IPS-20b (cell line): ENCODE measurements around the gene SBF2.
"Not testable (repeated sequence)": the region's sequence is repeated elsewhere in the genome, so short reads cannot be mapped to it uniquely, and the experiment has no call there.

Experiments used
- H3K27ac ChIP-seq: one replicate; pipeline ENCODE4 v1.5.1; 2013; ENCODE audit warnings: low read length
- H3K27me3 ChIP-seq: 2 replicates; pipeline ENCODE4 v1.6.1; 2013; ENCODE audit warnings: mild to moderate bottlenecking, low read length, inconsistent platforms; ENCODE audit not compliant: insufficient read depth
- H3K36me3 ChIP-seq: 2 replicates; pipeline ENCODE4 v1.6.1; 2013; ENCODE audit warnings: low read depth, mild to moderate bottlenecking, inconsistent platforms, low read length, moderate library complexity; ENCODE audit not compliant: insufficient read depth
- H3K4me1 ChIP-seq: 2 replicates; pipeline ENCODE4 v1.6.1; 2013; ENCODE audit warnings: mild to moderate bottlenecking, control low read depth, inconsistent platforms, low read length, moderate library complexity; ENCODE audit not compliant: insufficient read depth
- H3K4me3 ChIP-seq: 2 replicates; pipeline ENCODE4 v1.5.1; 2013; ENCODE audit warnings: mild to moderate bottlenecking, low read length, inconsistent platforms
- H3K9ac ChIP-seq: 2 replicates; pipeline ENCODE4 v1.6.1; 2013; ENCODE audit warnings: low read depth, mild to moderate bottlenecking, inconsistent platforms, low read length, moderate library complexity
- H3K9me3 ChIP-seq: 2 replicates; pipeline ENCODE4 v1.6.1; 2013; ENCODE audit warnings: mild to moderate bottlenecking, low read depth, low read length, inconsistent platforms; ENCODE audit not compliant: insufficient read depth

The SBF2 gene

GRCh38 chr11:10144954-10145353 lies 149.1 kb downstream of the SBF2 start:
- Histone ChIP-seq H3K9me3 (peaks cover 4% of the 10 kb centered on the region), H3K27me3 (no peaks in the 10 kb centered on the region), H3K9ac (no peak overlapping the region), H3K36me3 (no peaks in the 10 kb centered on the region), H3K4me3 (no peak overlapping the region), H3K4me1 (peaks cover 3% of the 10 kb centered on the region; the same call in 1 of the 2 replicates), H3K27ac (no peak overlapping the region)

- H3K9me3 ChIP-seq: peaks cover 13% of the 10 kb centered on the region
- H3K4me1 ChIP-seq: peaks cover 4% of the 10 kb centered on the region; the same call in 1 of the 2 replicates
- H3K4me3 ChIP-seq: no peak overlapping the region
- H3K9ac ChIP-seq: no peak overlapping the region
- H3K36me3 ChIP-seq: no peaks in the 10 kb centered on the region; the same call in 1 of the 2 replicates
- H3K27ac ChIP-seq: no peak overlapping the region
- no peaks in the 10 kb centered on the region for H3K27me3 ChIP-seq
Measured at GRCh38 chr11:10139656-10140055, 154.4 kb downstream of the SBF2 start.

- H3K9ac ChIP-seq: no peak overlapping the region
- no peaks in the 10 kb centered on the region for H3K27me3 ChIP-seq
- H3K27ac ChIP-seq: no peak overlapping the region
Measured at GRCh38 chr11:10139143-10139542, 154.9 kb downstream of the SBF2 start.

GRCh38 chr11:10134975-10135481 lies 159.0 kb downstream of the SBF2 start:
- Histone ChIP-seq H3K9ac (no peak overlapping the region), H3K4me3 (no peak overlapping the region), H3K27ac (no peak overlapping the region), H3K9me3 (peaks cover 13% of the 10 kb centered on the region), H3K36me3 (no peaks in the 10 kb centered on the region; the same call in 1 of the 2 replicates), H3K4me1 (peaks cover 2% of the 10 kb centered on the region; the same call in 1 of the 2 replicates), H3K27me3 (no peaks in the 10 kb centered on the region)

More at GRCh38 chr11:10139143-10139542, 154.9 kb downstream of the SBF2 start:
- Histone ChIP-seq H3K4me3 (no peak overlapping the region), H3K4me1 (peaks cover 4% of the 10 kb centered on the region; the same call in 1 of the 2 replicates), H3K36me3 (no peaks in the 10 kb centered on the region; the same call in 1 of the 2 replicates), H3K9me3 (peaks cover 13% of the 10 kb centered on the region)

- not testable (repeated sequence) for H3K27me3 ChIP-seq, H3K9ac ChIP-seq, H3K36me3 ChIP-seq, H3K4me1 ChIP-seq, H3K27ac ChIP-seq, H3K4me3 ChIP-seq
- peaks cover 13% of the 10 kb centered on the region for H3K9me3 ChIP-seq
Measured at GRCh38 chr11:10134226-10134625, 159.8 kb downstream of the SBF2 start.

- not testable (repeated sequence) for H3K4me3 ChIP-seq, H3K27ac ChIP-seq, H3K4me1 ChIP-seq, H3K9ac ChIP-seq, H3K27me3 ChIP-seq, H3K36me3 ChIP-seq
- H3K9me3 ChIP-seq: peaks cover 13% of the 10 kb centered on the region
Measured at GRCh38 chr11:10133251-10133650, 160.8 kb downstream of the SBF2 start.

GRCh38 chr11:10130875-10131274 lies 163.1 kb downstream of the SBF2 start:
- Histone ChIP-seq H3K4me3 (no peak overlapping the region), H3K9me3 (peaks cover 7% of the 10 kb centered on the region), H3K36me3 (no peaks in the 10 kb centered on the region), H3K27me3 (no peaks in the 10 kb centered on the region), H3K4me1 (no peaks in the 10 kb centered on the region), H3K27ac (no peak overlapping the region), H3K9ac (no peak overlapping the region)

GRCh38 chr11:10129184-10129583 lies 164.8 kb downstream of the SBF2 start:
- H3K4me1 ChIP-seq, H3K27me3 ChIP-seq, H3K27ac ChIP-seq, H3K4me3 ChIP-seq, H3K9me3 ChIP-seq, H3K9ac ChIP-seq, H3K36me3 ChIP-seq: not testable (repeated sequence)

- Histone ChIP-seq H3K27ac (no peak overlapping the region), H3K36me3 (no peaks in the 10 kb centered on the region), H3K9me3 (no peaks in the 10 kb centered on the region), H3K9ac (no peak overlapping the region), H3K4me3 (no peak overlapping the region), H3K4me1 (peaks cover 10% of the 10 kb centered on the region), H3K27me3 (no peaks in the 10 kb centered on the region)
Measured at GRCh38 chr11:10125522-10126133, 168.4 kb downstream of the SBF2 start.

- Histone ChIP-seq H3K4me1 (peaks cover 10% of the 10 kb centered on the region), H3K27me3 (no peaks in the 10 kb centered on the region), H3K36me3 (no peaks in the 10 kb centered on the region), H3K9me3 (no peaks in the 10 kb centered on the region), H3K27ac (no peak overlapping the region), H3K4me3 (no peak overlapping the region), H3K9ac (no peak overlapping the region)
Measured at GRCh38 chr11:10122326-10123197, 171.5 kb downstream of the SBF2 start.

GRCh38 chr11:10118865-10119264 lies 175.2 kb downstream of the SBF2 start:
- Histone ChIP-seq H3K36me3 (no peaks in the 10 kb centered on the region), H3K27ac (no peak overlapping the region), H3K9me3 (no peaks in the 10 kb centered on the region), H3K27me3 (no peaks in the 10 kb centered on the region), H3K9ac (no peak overlapping the region), H3K4me1 (peaks cover 10% of the 10 kb centered on the region), H3K4me3 (no peak overlapping the region)
